Cardiac muscle cell (in vitro differentiated cells and primary cell): Measurements from ENCODE around the gene COL9A3. TPM values are rescaled to one million over a fixed set of nuclear protein-coding genes. Genes with fewer than 3 reads are reported as not detected.
"Not testable (repeated sequence)": the region's sequence is repeated elsewhere in the genome, so short reads cannot be mapped to it uniquely, and the experiment has no call there.

Experiments
- DNase-seq, 2 donors: peaks; one replicate each; pipeline versions ENCODE4 v3.0.0 to v3.0.0-alpha.2; 2010 to 2017; ENCODE audit warnings: low read depth in 1 of 2, low spot score in 1 of 2
- H3K27ac ChIP-seq: fragments of 200-600 bp; sonication (generic); 2 replicates; pipeline ENCODE4 v1.5.1; 2016
- H3K27me3 ChIP-seq: fragments of 200-600 bp; sonication (generic); 2 replicates; pipeline ENCODE4 v1.6.0; 2016; ENCODE audit warnings: control low read depth
- H3K36me3 ChIP-seq: fragments of 200-600 bp; sonication (generic); 2 replicates; pipeline ENCODE4 v1.5.1; 2016; ENCODE audit warnings: control low read depth
- H3K4me1 ChIP-seq: fragments of 200-600 bp; sonication (generic); 2 replicates; pipeline ENCODE4 v1.8.1; 2017; ENCODE audit warnings: low read depth, mild to moderate bottlenecking, mixed run types
- H3K4me3 ChIP-seq: fragments of 200-600 bp; sonication (generic); 2 replicates; pipeline ENCODE4 v1.5.1; 2016; ENCODE audit warnings: mild to moderate bottlenecking
- H3K9me3 ChIP-seq: fragments of 200-600 bp; sonication (generic); 2 replicates; pipeline ENCODE4 v1.5.1; 2017; ENCODE audit warnings: low read depth, mild to moderate bottlenecking, control low read depth
- CTCF ChIP-seq: IDR thresholded peaks from 2 replicates; pipeline ENCODE4 v1.5.1; 2012; ENCODE audit warnings: low read depth, mild to moderate bottlenecking, low read length
- polyA plus RNA-seq: library from polyadenylated mRNA; unstranded; fragments of >200 nt; fragmentation: Nextera tagmentation; extraction: Ambion mirVana; gene quantifications from 2 replicates; pipeline ENCODE4 v1.2.1, GENCODE V29; 2016
- total RNA-seq: library from RNA; depleted of rRNA; stranded (reverse); fragments of >200 nt; gene quantifications from 2 replicates; pipeline ENCODE4 v1.2.3, GENCODE V29; 2016

COL9A3 gene
- total and polyA plus RNA-seq, 2 experiments from 2014 or later: 6.4 to 10.3 TPM

- DNase-seq: no peak
- TF ChIP-seq CTCF: no peak
- H3K4me3 ChIP-seq: no peak overlapping the region
- H3K36me3 ChIP-seq: peaks cover 8% of the 10 kb centered on the region
- no peak overlapping the region for H3K27ac ChIP-seq
- no peaks in the 10 kb centered on the region for H3K4me1 ChIP-seq
- no peaks in the 10 kb centered on the region for H3K27me3 ChIP-seq
- no peaks in the 10 kb centered on the region for H3K9me3 ChIP-seq
These were observed 32.6 kb downstream of the COL9A3 start for GRCh38 chr20:62849431-62849830.

- no peak for TF ChIP-seq CTCF
These were observed 33.6 kb downstream of the COL9A3 start for GRCh38 chr20:62850333-62850974.

GRCh38 chr20:62852196-62852595, 35.3 kb downstream of the COL9A3 start:
- Histone ChIP-seq H3K36me3 (peaks cover 6% of the 10 kb centered on the region), H3K4me3 (no peak overlapping the region), H3K27me3 (no peaks in the 10 kb centered on the region), H3K9me3 (no peaks in the 10 kb centered on the region), H3K4me1 (no peaks in the 10 kb centered on the region), H3K27ac (no peak overlapping the region)
- DNase-seq: no peak
- no peak for TF ChIP-seq CTCF

More at GRCh38 chr20:62850333-62850974, 33.6 kb downstream of the COL9A3 start:
- H3K36me3 ChIP-seq: peaks cover 7% of the 10 kb centered on the region
- H3K27me3 ChIP-seq: no peaks in the 10 kb centered on the region
- H3K9me3 ChIP-seq: no peaks in the 10 kb centered on the region
- no peak for DNase-seq
- no peaks in the 10 kb centered on the region for H3K4me1 ChIP-seq
- no peak overlapping the region for H3K4me3 ChIP-seq
- no peak overlapping the region for H3K27ac ChIP-seq

GRCh38 chr20:62852841-62853240, 36.0 kb downstream of the COL9A3 start:
- Histone ChIP-seq H3K4me3 (no peak overlapping the region), H3K36me3 (peaks cover 6% of the 10 kb centered on the region), H3K27me3 (no peaks in the 10 kb centered on the region)

GRCh38 chr20:62853304-62853703, 36.5 kb downstream of the COL9A3 start:
- not testable (repeated sequence) for H3K4me3 ChIP-seq, H3K36me3 ChIP-seq, DNase-seq, H3K9me3 ChIP-seq, H3K27me3 ChIP-seq, H3K27ac ChIP-seq, H3K4me1 ChIP-seq

More at GRCh38 chr20:62852841-62853240, 36.0 kb downstream of the COL9A3 start:
- Histone ChIP-seq H3K27ac (no peak overlapping the region), H3K4me1 (no peaks in the 10 kb centered on the region), H3K9me3 (no peaks in the 10 kb centered on the region)
- no peak for DNase-seq
- TF ChIP-seq CTCF: no peak

- H3K27me3 ChIP-seq: no peaks in the 10 kb centered on the region
- no peak overlapping the region for H3K4me3 ChIP-seq
- H3K27ac ChIP-seq: no peak overlapping the region
- peaks cover 6% of the 10 kb centered on the region for H3K36me3 ChIP-seq
- H3K9me3 ChIP-seq: no peaks in the 10 kb centered on the region
- DNase-seq: no peak
- H3K4me1 ChIP-seq: no peaks in the 10 kb centered on the region
- no peak for TF ChIP-seq CTCF
These were observed 37.3 kb downstream of the COL9A3 start for GRCh38 chr20:62854121-62854520.
